Measurements from ENCODE around the gene GCH1.

The GCH1 gene

DNA sequence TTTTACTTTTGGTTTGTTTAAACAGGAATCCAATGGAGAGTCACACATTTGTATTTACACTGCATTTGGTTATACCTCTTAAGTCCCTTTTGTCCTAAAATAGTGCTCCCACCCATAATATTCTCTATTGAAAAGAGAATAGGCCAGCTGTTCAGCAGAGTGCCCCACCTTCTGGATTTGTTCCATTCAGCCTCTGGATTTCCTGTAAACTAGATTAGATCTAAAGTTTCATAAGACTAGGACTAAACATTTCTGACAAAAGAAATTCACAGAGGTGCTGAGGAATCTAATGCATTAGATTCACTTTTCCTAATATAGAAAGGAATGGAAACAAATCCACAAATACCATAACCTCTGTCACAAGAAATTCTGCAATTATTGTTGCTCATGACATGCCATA is 38.1 kb downstream of the GCH1 start:
- no peak for DNase-seq

DNA sequence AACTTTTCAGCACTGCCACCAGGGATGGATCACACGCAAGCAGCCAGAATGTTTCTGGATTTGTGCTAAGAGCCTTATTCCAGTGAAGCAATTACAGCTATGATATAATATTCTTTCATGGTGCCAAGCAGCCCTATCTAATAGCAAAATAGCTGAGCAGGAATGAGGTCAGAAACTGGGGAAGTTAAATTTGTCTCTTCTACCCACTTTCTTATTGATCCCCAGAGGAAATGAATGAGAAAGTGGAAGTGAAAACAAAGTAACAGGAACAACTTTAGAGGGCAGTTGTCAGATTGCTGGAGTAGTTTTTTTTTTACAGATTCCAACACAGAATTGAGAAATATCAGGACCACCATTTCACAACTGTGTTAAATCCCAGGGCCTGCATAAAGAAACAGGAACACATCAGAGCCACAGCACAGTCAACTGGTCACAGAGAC is 44.8 kb downstream of the GCH1 start:
- DNase-seq = no peak

- no peak for DNase-seq
These were observed 46.5 kb downstream of the GCH1 start for GRCh38 chr14:54856152-54856551.

- no peak for DNase-seq
These were observed 48.4 kb downstream of the GCH1 start for GRCh38 chr14:54854181-54854580.

DNA sequence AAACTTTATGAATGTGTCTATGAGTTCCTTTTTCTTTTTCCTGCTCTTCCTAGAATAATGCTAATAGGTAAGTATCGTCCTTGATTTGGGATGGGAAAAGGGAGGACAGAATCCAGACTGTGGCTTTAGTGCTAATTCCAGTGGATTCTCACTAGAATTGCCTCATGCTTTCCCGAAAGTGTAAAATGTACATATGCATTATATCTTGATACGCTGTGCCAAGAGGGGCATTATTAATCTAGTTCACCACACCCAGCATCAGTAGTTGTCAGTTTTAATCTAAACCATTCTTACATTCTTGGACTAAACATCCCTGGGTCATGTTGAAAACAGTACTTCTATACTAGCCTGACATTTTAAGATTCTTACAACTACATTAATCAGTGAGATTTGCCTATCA is 49.3 kb downstream of the GCH1 start:
- no peak for DNase-seq

- no peak for DNase-seq
These were observed 50.4 kb downstream of the GCH1 start for GRCh38 chr14:54852215-54852614.

DNA sequence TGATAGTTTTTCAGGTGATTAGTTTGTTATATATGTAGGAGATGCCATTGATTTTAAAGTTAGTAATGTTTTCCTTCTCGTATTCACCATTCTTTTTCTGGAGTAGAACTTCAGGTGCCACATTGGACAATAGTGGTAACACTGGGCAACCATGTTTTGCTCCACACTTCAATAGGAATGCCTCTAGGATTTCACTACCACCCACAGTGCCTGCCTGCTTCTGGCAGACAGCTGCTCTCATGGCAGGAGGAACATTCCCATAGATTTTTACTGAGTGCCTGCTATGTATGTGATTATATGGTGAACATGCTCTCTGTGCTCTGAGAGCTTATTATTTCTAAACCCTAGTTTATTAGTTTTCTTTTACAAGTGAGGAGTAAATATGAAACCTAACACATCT is 53.7 kb downstream of the GCH1 start:
- no peak for DNase-seq

DNA sequence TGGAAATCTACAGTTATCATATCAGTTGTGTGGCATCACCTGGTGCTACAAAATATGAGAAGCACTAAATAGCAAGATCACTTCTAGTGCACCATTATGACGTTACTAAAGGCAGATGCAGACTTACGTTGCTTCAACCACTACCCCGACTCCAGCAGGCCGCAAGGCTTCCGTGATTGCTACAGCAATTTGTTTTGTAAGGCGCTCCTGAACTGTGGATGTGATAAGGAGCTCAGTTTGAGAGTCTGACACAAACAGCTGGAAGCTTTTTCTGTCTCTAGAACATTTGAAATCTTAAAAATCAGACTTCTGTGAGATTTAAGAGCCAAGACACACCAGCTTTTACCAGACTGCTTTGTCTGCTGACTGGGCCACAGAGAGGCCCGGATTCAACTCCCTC is 57.0 kb downstream of the GCH1 start:
- DNase-seq = no peak

DNA sequence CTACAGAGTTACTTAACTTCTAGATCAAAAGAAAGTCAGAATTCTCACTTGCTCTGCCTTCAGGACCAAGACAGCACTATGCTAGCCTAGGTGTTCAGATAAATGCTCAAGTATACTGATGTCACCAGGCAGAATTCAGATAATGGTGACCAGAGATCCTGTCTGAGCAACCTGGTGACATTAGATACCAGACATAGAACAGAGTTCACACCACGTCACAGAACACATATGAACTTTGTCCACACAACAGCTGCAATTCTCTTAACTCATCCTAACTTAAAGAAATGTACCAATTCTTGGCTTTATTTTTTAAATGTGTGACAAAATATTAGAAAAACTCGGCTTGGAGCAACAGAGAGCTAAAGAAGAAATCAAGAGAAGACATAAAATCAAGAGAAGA is 58.1 kb downstream of the GCH1 start:
- no peak for DNase-seq

DNA sequence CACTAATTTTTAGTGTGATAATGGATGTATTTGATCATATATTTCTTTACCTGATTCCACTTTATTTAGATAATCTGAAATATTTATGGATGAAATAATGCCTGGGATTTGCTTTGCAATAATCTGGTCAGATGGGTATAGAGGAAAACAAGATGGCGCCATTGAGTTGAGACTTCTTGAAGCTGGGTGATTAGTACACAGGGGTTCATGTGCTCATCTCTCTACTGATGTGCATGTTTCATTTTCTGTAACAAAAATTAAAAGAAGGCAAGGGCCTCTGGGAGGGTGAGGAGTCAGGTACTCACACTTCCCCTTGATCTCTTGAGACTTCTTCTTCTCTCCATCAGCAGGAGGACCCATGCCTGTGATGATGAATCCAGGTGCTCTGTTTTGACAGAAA is 61.8 kb downstream of the GCH1 start:
- no peak for DNase-seq

GRCh38 chr14:54840336-54840735 is 62.3 kb downstream of the GCH1 start:
- no peak for DNase-seq

GRCh38 chr14:54839701-54840119 is 62.9 kb downstream of the GCH1 start:
- DNase-seq = no peak

DNA sequence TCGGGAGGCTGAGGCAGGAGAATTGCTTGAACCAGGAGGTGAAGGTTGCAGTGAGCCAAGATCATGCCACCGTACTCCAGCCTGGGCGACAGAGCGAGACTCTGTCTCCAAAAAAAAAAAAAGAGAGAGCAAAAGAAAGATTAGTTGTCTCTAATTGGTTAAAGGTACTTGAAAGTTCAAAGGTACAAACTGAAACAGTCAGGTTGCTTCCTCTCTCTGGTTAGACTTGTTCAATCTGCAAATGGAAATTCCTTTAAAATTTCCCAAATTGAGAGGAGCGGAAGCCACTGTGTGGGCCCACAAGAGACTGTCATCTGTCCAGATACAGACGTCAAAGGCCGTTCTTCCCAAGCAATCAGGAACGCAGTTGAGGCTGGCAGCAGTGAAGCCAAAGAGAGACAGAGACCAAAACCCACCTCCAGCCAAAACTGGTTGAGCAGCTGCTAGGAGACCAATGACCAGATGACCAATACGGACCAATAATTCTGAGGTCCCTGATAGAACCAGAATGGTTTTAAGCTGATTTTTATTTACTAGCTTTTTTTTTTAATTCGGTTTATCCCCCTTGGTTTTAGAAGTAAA is 63.6 kb downstream of the GCH1 start:
- DNase-seq = no peak

GRCh38 chr14:54837508-54838149 is 65.0 kb downstream of the GCH1 start:
- DNase-seq = no peak

GRCh38 chr14:54836231-54836630 is 66.4 kb downstream of the GCH1 start:
- DNase-seq = no peak

GRCh38 chr14:54834727-54835126 is 67.9 kb downstream of the GCH1 start:
- no peak for DNase-seq

DNA sequence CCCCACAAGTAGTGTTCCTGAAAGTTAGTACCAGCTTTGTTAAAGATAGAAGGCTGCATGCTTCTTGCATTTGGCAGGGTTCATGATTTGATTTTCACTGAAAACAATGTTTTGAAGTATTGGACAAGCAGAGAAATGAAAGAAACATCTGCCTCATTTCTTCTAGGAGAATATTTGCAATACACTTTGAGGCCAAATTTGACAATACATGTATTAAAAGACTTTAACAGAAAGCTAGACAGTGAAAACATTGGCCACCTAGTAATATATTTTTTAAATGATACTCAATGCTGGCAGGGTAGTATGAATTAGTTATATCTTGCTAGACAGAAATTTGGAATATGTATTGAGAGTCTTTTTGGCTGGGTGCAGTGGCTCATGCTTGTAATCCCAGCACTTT is 68.5 kb downstream of the GCH1 start:
- no peak for DNase-seq

- no peak for DNase-seq
These were observed 72.0 kb downstream of the GCH1 start for GRCh38 chr14:54830650-54831049.

DNA sequence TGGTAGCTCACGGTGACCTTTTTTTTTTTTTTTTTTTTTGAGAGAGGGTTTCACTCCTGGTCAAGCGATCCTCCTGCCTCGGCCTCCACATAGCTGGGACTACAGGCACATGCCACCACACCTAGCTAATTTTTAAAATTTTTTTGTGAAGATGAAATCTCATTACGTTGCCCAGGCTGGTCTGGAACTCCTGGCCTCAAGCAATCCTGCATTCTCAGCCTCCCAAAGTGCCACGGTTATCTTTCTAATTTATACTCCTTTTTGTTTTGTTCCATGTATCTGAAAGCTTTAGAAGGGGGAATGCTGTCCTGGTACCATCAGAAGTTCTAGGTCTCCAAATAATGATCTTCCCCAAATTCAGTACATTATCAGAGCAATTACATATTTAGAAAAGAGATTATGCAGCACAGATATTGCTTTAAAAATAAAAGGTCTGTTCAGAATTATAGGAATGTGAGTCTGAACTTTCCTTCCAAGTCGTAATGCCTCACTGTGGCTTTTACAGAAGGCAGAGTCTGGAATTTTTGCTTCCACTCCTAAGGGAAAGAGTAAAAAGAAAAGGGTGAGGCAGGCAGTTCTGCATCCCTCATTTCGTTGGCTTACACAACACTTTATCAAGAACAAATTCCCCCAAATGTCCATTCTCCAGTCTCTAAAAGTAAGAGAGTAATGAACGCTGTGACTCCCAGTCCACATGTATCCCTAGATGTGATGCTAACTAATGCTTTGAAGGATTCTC is 73.0 kb downstream of the GCH1 start:
- DNase-seq = no peak

DNA sequence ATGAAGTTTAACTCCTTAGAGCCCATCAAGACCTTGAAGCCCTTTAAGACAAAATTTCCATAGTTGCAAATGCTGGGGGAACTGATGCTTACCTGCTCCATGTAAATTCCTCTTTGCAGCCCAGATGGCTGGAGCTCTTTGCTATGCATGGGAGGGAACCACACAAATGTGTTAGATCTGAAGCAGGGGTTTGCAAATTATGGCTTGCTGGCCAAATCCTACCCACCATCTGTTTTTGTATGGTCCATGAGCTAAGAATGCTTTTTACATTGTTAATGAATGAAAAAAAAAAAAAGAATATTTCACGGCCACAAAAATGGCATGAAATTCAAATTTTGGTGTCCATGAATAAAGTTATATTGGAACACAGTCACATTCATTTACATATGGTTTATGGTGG is 74.6 kb downstream of the GCH1 start:
- peak; percentile 51 for DNase-seq

- DNase-seq = no peak
These were observed 78.7 kb downstream of the GCH1 start for GRCh38 chr14:54823757-54824549.

DNA sequence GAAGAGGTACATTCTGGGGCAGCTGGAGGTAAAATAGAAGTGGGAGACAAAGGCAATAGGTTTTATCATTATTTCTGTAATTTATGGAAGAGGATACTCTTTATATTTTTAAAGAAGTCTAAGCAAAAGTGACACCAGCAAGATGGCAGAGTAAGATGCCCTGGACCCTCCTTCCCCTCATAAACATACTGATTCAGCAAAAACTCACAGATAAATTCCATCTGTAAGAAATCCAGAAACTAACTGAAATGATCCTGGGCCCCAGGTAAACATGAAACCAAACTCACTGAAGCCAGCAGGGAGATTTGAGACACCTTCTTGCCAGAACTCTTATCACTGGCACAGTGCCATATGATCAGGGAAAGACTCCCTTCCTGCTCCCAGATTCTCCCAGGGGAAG is 79.9 kb downstream of the GCH1 start:
- DNase-seq = no peak

Data from NCI-H526 treated with DMSO at 0.1 percent for 48 hours (cell line).